ENCODE measurements around the gene PCED1B.

Gene PCED1B

DNA sequence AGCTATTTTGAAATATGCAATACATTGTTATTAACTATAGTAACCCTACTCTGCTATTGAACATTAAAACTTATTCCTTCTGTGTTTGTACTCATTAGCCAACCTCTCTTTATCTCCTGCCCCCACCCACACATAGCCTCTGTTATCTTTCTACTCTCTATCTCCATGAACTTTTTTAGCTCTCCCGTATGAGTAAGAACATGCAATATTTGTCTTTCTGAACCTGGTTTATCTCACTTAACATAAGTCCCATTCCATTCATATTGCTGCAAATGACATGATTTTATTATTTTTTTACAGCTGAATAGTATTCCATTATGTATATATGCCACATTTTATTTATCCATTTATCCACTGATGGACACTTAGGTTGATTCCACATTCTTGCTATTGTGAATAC, 79.4 kb downstream of the PCED1B start:
- no peak overlapping the region for H3K4me3 ChIP-seq (replicated peaks; ENCODE audit: low read depth, low read length)
- TF ChIP-seq, protein P1, sequence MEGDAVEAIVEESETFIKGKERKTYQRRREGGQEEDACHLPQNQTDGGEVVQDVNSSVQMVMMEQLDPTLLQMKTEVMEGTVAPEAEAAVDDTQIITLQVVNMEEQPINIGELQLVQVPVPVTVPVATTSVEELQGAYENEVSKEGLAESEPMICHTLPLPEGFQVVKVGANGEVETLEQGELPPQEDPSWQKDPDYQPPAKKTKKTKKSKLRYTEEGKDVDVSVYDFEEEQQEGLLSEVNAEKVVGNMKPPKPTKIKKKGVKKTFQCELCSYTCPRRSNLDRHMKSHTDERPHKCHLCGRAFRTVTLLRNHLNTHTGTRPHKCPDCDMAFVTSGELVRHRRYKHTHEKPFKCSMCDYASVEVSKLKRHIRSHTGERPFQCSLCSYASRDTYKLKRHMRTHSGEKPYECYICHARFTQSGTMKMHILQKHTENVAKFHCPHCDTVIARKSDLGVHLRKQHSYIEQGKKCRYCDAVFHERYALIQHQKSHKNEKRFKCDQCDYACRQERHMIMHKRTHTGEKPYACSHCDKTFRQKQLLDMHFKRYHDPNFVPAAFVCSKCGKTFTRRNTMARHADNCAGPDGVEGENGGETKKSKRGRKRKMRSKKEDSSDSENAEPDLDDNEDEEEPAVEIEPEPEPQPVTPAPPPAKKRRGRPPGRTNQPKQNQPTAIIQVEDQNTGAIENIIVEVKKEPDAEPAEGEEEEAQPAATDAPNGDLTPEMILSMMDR (IDR thresholded peaks at IDR 0.05; ENCODE audit: low read depth, low read length, missing control alignments), result no peak
- no peak for DNase-seq (ENCODE audit: extremely low read depth, low read depth)

DNA sequence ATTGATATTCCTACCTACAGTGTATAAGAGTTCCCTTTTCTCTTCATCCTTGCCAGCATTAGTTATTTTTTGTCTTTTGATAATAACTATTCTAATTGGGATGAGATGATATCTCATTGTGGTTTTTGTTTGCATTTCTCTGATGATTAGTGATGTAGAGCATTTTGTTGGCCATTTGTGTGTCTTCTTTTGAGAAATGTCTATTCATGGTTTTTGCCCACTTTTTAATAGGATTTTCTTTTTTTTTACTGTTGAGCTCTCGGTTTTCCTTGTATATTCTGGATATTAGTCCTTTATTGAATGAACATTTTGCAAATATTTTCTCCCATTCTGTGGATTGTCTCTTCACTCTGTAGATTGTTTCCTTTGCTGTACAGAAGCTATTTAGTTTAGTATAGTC, 79.9 kb downstream of the PCED1B start:
- DNase-seq (ENCODE audit: extremely low read depth, low read depth), result no peak
- TF ChIP-seq, protein P1 (IDR thresholded peaks at IDR 0.05; ENCODE audit: low read depth, low read length, missing control alignments), result no peak
- no peak overlapping the region for H3K4me3 ChIP-seq (replicated peaks; ENCODE audit: low read depth, low read length)

- DNase-seq (ENCODE audit: extremely low read depth, low read depth), result no peak
- TF ChIP-seq, protein P1 (IDR thresholded peaks at IDR 0.05; ENCODE audit: low read depth, low read length, missing control alignments), result no peak
- no peak overlapping the region for H3K4me3 ChIP-seq (replicated peaks; ENCODE audit: low read depth, low read length)
Observed at GRCh38 chr12:47160316-47161244, 81.2 kb downstream of the PCED1B start.

GRCh38 chr12:47164116-47164515, 84.7 kb downstream of the PCED1B start:
- H3K4me3 ChIP-seq (replicated peaks; ENCODE audit: low read depth, low read length), result no peak overlapping the region
- DNase-seq (ENCODE audit: extremely low read depth, low read depth), result no peak
- TF ChIP-seq, protein P1 (IDR thresholded peaks at IDR 0.05; ENCODE audit: low read depth, low read length, missing control alignments), result no peak

GRCh38 chr12:47164724-47165439, 85.5 kb downstream of the PCED1B start:
- DNase-seq (ENCODE audit: extremely low read depth, low read depth), result no peak
- TF ChIP-seq, protein P1 (IDR thresholded peaks at IDR 0.05; ENCODE audit: low read depth, low read length, missing control alignments), result no peak
- no peak overlapping the region for H3K4me3 ChIP-seq (replicated peaks; ENCODE audit: low read depth, low read length)

DNA sequence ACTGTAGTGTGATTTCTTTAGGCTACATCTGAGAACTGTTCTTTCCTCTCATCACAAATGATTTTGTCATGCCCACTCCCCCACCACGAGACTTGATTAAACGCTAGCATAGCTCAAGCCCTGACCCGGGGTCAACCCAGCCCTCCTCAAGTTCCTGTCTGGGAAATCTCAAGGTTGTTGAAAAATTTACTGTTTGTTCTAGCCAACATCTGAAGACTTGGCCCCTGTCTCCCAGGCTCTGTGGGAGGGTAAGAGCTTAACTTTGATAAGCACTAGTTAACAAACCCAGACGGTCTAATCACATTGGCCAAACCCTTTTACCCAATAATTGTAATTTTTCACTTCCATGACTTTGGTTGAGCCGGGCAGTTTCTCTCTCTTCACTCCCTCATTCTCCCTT, 86.5 kb downstream of the PCED1B start:
- TF ChIP-seq, protein P1 (IDR thresholded peaks at IDR 0.05; ENCODE audit: low read depth, low read length, missing control alignments), result no peak
- no peak overlapping the region for H3K4me3 ChIP-seq (replicated peaks; ENCODE audit: low read depth, low read length)
- DNase-seq (ENCODE audit: extremely low read depth, low read depth), result no peak

Data from HFF-Myc (cell line).